ENCODE data around the gene MORN3. TPM values are rescaled to one million over a fixed set of nuclear protein-coding genes. Genes with fewer than 3 reads are reported as not detected.
"Not testable (repeated sequence)": the region's sequence is repeated elsewhere in the genome, so short reads cannot be mapped to it uniquely, and the experiment has no call there.

Gene MORN3
- total and polyA plus RNA-seq, 2 of the 8 experiments (the other 6 are each of a cell fraction or from before 2014, with no cell fraction given): 0.39 to 0.93 TPM

DNA sequence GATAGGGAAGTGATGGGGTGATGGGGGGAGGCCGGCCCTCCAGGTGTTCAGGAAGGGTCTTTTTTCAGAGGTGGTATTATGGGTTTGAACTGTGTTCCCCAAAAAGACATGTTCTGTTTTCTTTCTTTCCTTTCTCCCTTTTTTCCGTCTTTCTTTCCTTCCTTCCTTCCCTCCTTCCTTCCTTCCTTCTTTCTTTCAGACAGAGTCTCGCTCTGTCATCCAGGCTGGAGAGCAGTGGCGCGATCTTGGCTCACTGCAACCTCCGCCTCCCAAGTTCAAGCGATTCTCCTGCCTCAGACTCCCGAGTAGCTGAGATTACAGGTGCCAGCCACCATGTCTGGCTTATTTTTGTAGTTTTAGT lies 39.6 kb upstream of the MORN3 start:
- H3K27me3 ChIP-seq (replicated peaks in 1 of 4; ENCODE audit: control insufficient read depth in 3 of 4, extremely low read depth in 1 of 4, insufficient read depth in 3 of 4, low read length in 3 of 4); DNase-seq (ENCODE audit: low read depth in 1 of 2, low spot score in 2 of 2); H2AFZ ChIP-seq (ENCODE audit: low read length); H3K14ac ChIP-seq (ENCODE audit: insufficient read length); H3K9ac ChIP-seq (replicated peaks in 1 of 4; ENCODE audit: extremely low read depth in 1 of 4, low read depth in 3 of 4, low read length in 3 of 4); H4K8ac ChIP-seq (ENCODE audit: extremely low read depth, insufficient read depth, low read length); H4K5ac ChIP-seq (ENCODE audit: insufficient read length, low read depth, low read length); H3K79me1 ChIP-seq (ENCODE audit: low read depth, low read length); POLR2A ChIA-PET (ENCODE audit: partially characterized antibody); H2BK5ac ChIP-seq (ENCODE audit: low read depth, low read length); H3K18ac ChIP-seq (ENCODE audit: extremely low read depth, low read length); H3K4me3 ChIP-seq (ENCODE audit: extremely low read depth in 1 of 4, insufficient read depth in 2 of 4, low read depth in 3 of 4, low read length in 4 of 4); H3K9me3 ChIP-seq (ENCODE audit: insufficient read depth in 2 of 2, low read depth in 1 of 2, low read length in 1 of 2); H3K4me2 ChIP-seq (ENCODE audit: insufficient read depth in 1 of 2, low read depth in 2 of 2, low read length in 2 of 2); H4K20me1 ChIP-seq (replicated peaks in 1 of 2; ENCODE audit: control insufficient read depth in 1 of 2, insufficient read depth in 2 of 2, low read length in 2 of 2); H2BK20ac ChIP-seq (ENCODE audit: low read length); H3K23ac ChIP-seq (ENCODE audit: insufficient read length); H4K91ac ChIP-seq (replicated peaks; ENCODE audit: insufficient read length, low read length); H3K56ac ChIP-seq (replicated peaks; ENCODE audit: insufficient read length, low read depth, low read length); H3K4ac ChIP-seq (replicated peaks; ENCODE audit: insufficient read length, low read depth, low read length); H2BK120ac ChIP-seq (replicated peaks; ENCODE audit: low read depth, low read length); H3K4me1 ChIP-seq (replicated peaks in 1 of 4; ENCODE audit: control insufficient read depth in 3 of 4, insufficient read depth in 4 of 4, low read length in 3 of 4); H3K27ac ChIP-seq (ENCODE audit: low read depth, low read length); H3K79me2 ChIP-seq (ENCODE audit: control insufficient read depth in 1 of 2, insufficient read depth in 2 of 2, low read length in 2 of 2); H2BK15ac ChIP-seq (ENCODE audit: low read length); H2BK12ac ChIP-seq (ENCODE audit: low read depth, low read length); FAIRE-seq; H3K36me3 ChIP-seq (ENCODE audit: control insufficient read depth in 2 of 4, insufficient read depth in 4 of 4, low read length in 3 of 4); H2AK5ac ChIP-seq (ENCODE audit: low read depth, low read length): not testable (repeated sequence)
- CTCF ChIA-PET (ENCODE audit: partially characterized antibody): interaction anchor here (1.4 to 2.4 kb wide), 3 partner anchors 19 to 68 kb away, joined by 4 to 12 read pairs (median 4); no protein-coding TSS in a partner anchor
- 97% methylated on average over 8 of the region's 8 CpGs; no CpG with 5 or more reads in 1 of the 2 experiments for WGBS, 2 experiments (ENCODE audit: extremely low coverage in 1 of 2, insufficient coverage in 1 of 2, insufficient read length in 1 of 2, insufficient replicate concordance in 2 of 2, low coverage in 1 of 2, low lambda C conversion rate in 2 of 2, missing lambda C conversion rate in 1 of 2)
- peaks cover 11% of the 10 kb centered on the region; the same call in 1 of the 2 replicates for H3K23me2 ChIP-seq (ENCODE audit: low read depth, low read length)

Data from H1 (cell line).